Upper lobe of left lung (tissue), 6 donors: ENCODE measurements around the gene PCDH17. TPM values are rescaled to one million over a fixed set of nuclear protein-coding genes. Genes with fewer than 3 reads are reported as not detected.

ENCODE experiments used
- ATAC-seq, 2 donors: fragments of 200-7000 bp; cut with Tn5 transposase; one replicate each; pipeline ENCODE4 v1.9.1; 2022; ENCODE audit warnings: mild to moderate bottlenecking in 2 of 2, moderate library complexity in 2 of 2; ENCODE audit not compliant: low FRiP score in 2 of 2
- DNase-seq, 2 donors: peaks; one replicate each; pipeline ENCODE4 v3.0.0-alpha.2; 2019 to 2020
- H3K27ac ChIP-seq, 4 donors: fragments of 200-600 bp; sonication (generic); one replicate each; pipeline ENCODE4 v1.5.1; 2016 to 2019
- H3K27me3 ChIP-seq, 4 donors: fragments of 200-600 bp; sonication (generic); one replicate each; pipeline ENCODE4 v1.5.1; 2017 to 2019
- H3K36me3 ChIP-seq, 4 donors: fragments of 200-600 bp; sonication (generic); one replicate each; pipeline ENCODE4 v1.5.1; 2016 to 2019
- H3K4me1 ChIP-seq, 4 donors: fragments of 200-600 bp; sonication (generic); one replicate each; pipeline ENCODE4 v1.5.1; 2018 to 2019
- H3K4me3 ChIP-seq, 4 donors: fragments of 200-600 bp; sonication (generic); one replicate each; pipeline ENCODE4 v1.5.1; 2017 to 2019; ENCODE audit warnings: mild to moderate bottlenecking in 2 of 4, moderate library complexity in 1 of 4
- H3K9me3 ChIP-seq, 4 donors: fragments of 200-600 bp; sonication (generic); one replicate each; pipeline ENCODE4 v1.5.1; 2018 to 2019
- CTCF ChIP-seq, 6 experiments: fragments of 450-650 bp in 4 of 6; fragments of 200-600 bp in 2 of 6; sonication (generic) in 2 of 6; IDR thresholded peaks; one replicate each; pipeline ENCODE4 v1.5.1; 2016 to 2019; ENCODE audit warnings: antibody characterized with exemption in 6 of 6
- EP300 ChIP-seq, 4 donors: sonication (generic); formaldehyde crosslinking; IDR thresholded peaks; one replicate each; pipeline ENCODE4 v1.5.1; 2017; ENCODE audit warnings: antibody characterized with exemption in 4 of 4, control low read depth in 2 of 4
- POLR2A ChIP-seq, 4 donors: fragments of 450-650 bp; IDR thresholded peaks; one replicate each; pipeline ENCODE4 v1.5.1; 2016 to 2017; ENCODE audit warnings: antibody characterized with exemption in 4 of 4, mild to moderate bottlenecking in 2 of 4
- POLR2AphosphoS5 ChIP-seq, 2 donors: sonication (generic); formaldehyde crosslinking; IDR thresholded peaks; one replicate each; pipeline ENCODE4 v1.5.1; 2017; ENCODE audit warnings: antibody characterized with exemption in 2 of 2
- WGBS, 2 donors: methylation state at CpG; one replicate each; pipeline ENCODE4 v1.1.5; 2017 to 2018; 5-methylcytosine and 5-hydroxymethylcytosine counted together
- total RNA-seq, 6 donors: library from RNA; depleted of rRNA in 4 of 6; stranded (reverse); fragments of >200 nt in 4 of 6; gene quantifications; one replicate each; pipeline versions ENCODE4 v1.1.0 to v1.2.1, GENCODE V29; 2016 to 2021
- donor health status: DM: no; HTN: no; CAD: no; lungs with moderate emphysema.
- donor health status: DM: no; HTN: yes; CAD: no; lungs with severe emphysema.

The PCDH17 gene
- total RNA-seq, 6 donors from 2014 or later: 16.8 to 67.9 (median 25.8) TPM

- peaks cover 0 to 4% (median 0%) of the 10 kb centered on the region in 4 donors for H3K4me1 ChIP-seq
- H3K36me3 ChIP-seq: peaks cover 0 to 2% (median 0%) of the 10 kb centered on the region in 4 donors
- no peak overlapping the region for H3K4me3 ChIP-seq
- no peaks in the 10 kb centered on the region for H3K27me3 ChIP-seq
- DNase-seq (no peak), ATAC-seq (no peak)
- WGBS, 2 donors: 88 to 89% methylated on average over 2 of the region's 2 CpGs
- no peak for TF ChIP-seq POLR2A (IDR thresholded peaks at IDR 0.05)
- no peak for TF ChIP-seq EP300 (IDR thresholded peaks at IDR 0.05)
- TF ChIP-seq CTCF (IDR thresholded peaks at IDR 0.05): no peak
- no peak for TF ChIP-seq POLR2AphosphoS5 (IDR thresholded peaks at IDR 0.05)
- no peaks in the 10 kb centered on the region for H3K9me3 ChIP-seq
- H3K27ac ChIP-seq: no peak overlapping the region
These were observed 44.0 kb downstream of the PCDH17 start for GRCh38 chr13:57675526-57675925.

GRCh38 chr13:57680609-57681008 is 49.1 kb downstream of the PCDH17 start:
- no peak for DNase-seq
- 76 to 89% methylated on average over 1 of the region's 1 CpG for WGBS, 2 donors
- Histone ChIP-seq H3K4me3 (no peak overlapping the region), H3K36me3 (peaks cover 0 to 2% (median 0%) of the 10 kb centered on the region in 4 donors), H3K27me3 (no peaks in the 10 kb centered on the region), H3K9me3 (no peaks in the 10 kb centered on the region), H3K27ac (no peak overlapping the region), H3K4me1 (no peaks in the 10 kb centered on the region)
- no peak for ATAC-seq
- no peak for TF ChIP-seq POLR2AphosphoS5 (IDR thresholded peaks at IDR 0.05)
- TF ChIP-seq POLR2A (IDR thresholded peaks at IDR 0.05): no peak

GRCh38 chr13:57682128-57682716 is 50.7 kb downstream of the PCDH17 start:
- DNase-seq (no peak), ATAC-seq (no peak)
- Histone ChIP-seq H3K4me3 (no peak overlapping the region), H3K9me3 (no peaks in the 10 kb centered on the region), H3K36me3 (peaks cover 0 to 2% (median 0%) of the 10 kb centered on the region in 4 donors), H3K4me1 (no peaks in the 10 kb centered on the region), H3K27ac (no peak overlapping the region), H3K27me3 (no peaks in the 10 kb centered on the region)
- 71 to 73% methylated on average over 4 of the region's 4 CpGs for WGBS, 2 donors
- TF ChIP-seq POLR2A (IDR thresholded peaks at IDR 0.05): no peak
- no peak for TF ChIP-seq CTCF (IDR thresholded peaks at IDR 0.05)
- no peak for TF ChIP-seq POLR2AphosphoS5 (IDR thresholded peaks at IDR 0.05)
- no peak for TF ChIP-seq EP300 (IDR thresholded peaks at IDR 0.05)

GRCh38 chr13:57698851-57699250 is 67.3 kb downstream of the PCDH17 start:
- Histone ChIP-seq H3K36me3 (no peaks in the 10 kb centered on the region), H3K27me3 (no peaks in the 10 kb centered on the region), H3K27ac (no peak overlapping the region), H3K4me1 (no peaks in the 10 kb centered on the region), H3K9me3 (no peaks in the 10 kb centered on the region), H3K4me3 (no peak overlapping the region)
- no peak for TF ChIP-seq EP300 (IDR thresholded peaks at IDR 0.05)
- no peak for TF ChIP-seq CTCF (IDR thresholded peaks at IDR 0.05)
- no peak for TF ChIP-seq POLR2A (IDR thresholded peaks at IDR 0.05)
- TF ChIP-seq POLR2AphosphoS5 (IDR thresholded peaks at IDR 0.05): no peak
- DNase-seq: no peak
- 66 to 78% methylated on average over 4 of the region's 4 CpGs for WGBS, 2 donors
- ATAC-seq: no peak

- no peak for ATAC-seq
- no peak for TF ChIP-seq POLR2A (IDR thresholded peaks at IDR 0.05)
- Histone ChIP-seq H3K4me1 (no peaks in the 10 kb centered on the region), H3K9me3 (no peaks in the 10 kb centered on the region), H3K4me3 (no peak overlapping the region), H3K27me3 (no peaks in the 10 kb centered on the region), H3K36me3 (no peaks in the 10 kb centered on the region), H3K27ac (no peak overlapping the region)
- DNase-seq: no peak
- WGBS, 2 donors: 89 to 95% methylated on average over 2 of the region's 2 CpGs
These were observed 72.5 kb downstream of the PCDH17 start for GRCh38 chr13:57704031-57704430.

- H3K27me3 ChIP-seq: no peaks in the 10 kb centered on the region
- no peaks in the 10 kb centered on the region for H3K9me3 ChIP-seq
- peaks cover 0 to 7% (median 0%) of the 10 kb centered on the region in 4 donors for H3K4me1 ChIP-seq
- DNase-seq (peak in 1 of 2 donors; percentile 49), ATAC-seq (peak in 1 of 2 donors; percentile 81)
- WGBS, 2 donors: 61 to 66% methylated on average over 3 of the region's 3 CpGs
- H3K27ac ChIP-seq: no peak overlapping the region
- H3K36me3 ChIP-seq: no peaks in the 10 kb centered on the region
- TF ChIP-seq CTCF (IDR thresholded peaks at IDR 0.05): peak in 3 of 6 experiments; percentile 38 to 61 (median 46)
- no peak for TF ChIP-seq POLR2A (IDR thresholded peaks at IDR 0.05)
- no peak overlapping the region for H3K4me3 ChIP-seq
These were observed 84.8 kb downstream of the PCDH17 start for GRCh38 chr13:57716295-57716694.
